HCT116 (cell line): Measurements from ENCODE around the gene HAND1. TPM values are rescaled to one million over a fixed set of nuclear protein-coding genes. Genes with fewer than 3 reads are reported as not detected.

Experiments used
- ATAC-seq: fragments of 200-7000 bp; cut with Tn5 transposase; 2 replicates; pipeline ENCODE4 v1.9.1; 2020; ENCODE audit warnings: mild to moderate bottlenecking, moderate library complexity
- BruUV-seq: library from RNA; stranded (reverse); fragments of 400-500 nt; replicated peaks from 2 replicates; lab custom pipeline; 2021; lab: Mats Ljungman, UMichigan
- CTCF ChIA-PET: fragments of 300-600 bp; sonication (Branson Sonifier 250); formaldehyde crosslinking; loops from one replicate; lab custom pipeline; 2021; ENCODE audit warnings: antibody characterized with exemption; lab: Charles Lee
- POLR2A ChIA-PET: fragments of 300-600, 350-600 bp; sonication (Branson Sonifier 250); formaldehyde crosslinking; loops from one replicate; lab custom pipeline; 2021; ENCODE audit warnings: antibody characterized with exemption; lab: Charles Lee
- RAD21 ChIA-PET, 2 experiments: fragments of 300-600 bp; sonication (Branson Sonifier 250); formaldehyde crosslinking; loops; one replicate each; lab custom pipeline; 2023; ENCODE audit warnings: low total read pairs in 2 of 2; ENCODE audit not compliant: uncharacterized antibody in 2 of 2, unreplicated experiment in 2 of 2, low non-redundant PET in 1 of 2; lab: Charles Lee
- DNase-seq: peaks from one replicate; pipeline ENCODE4 v3.0.0-alpha.2; 2010; ENCODE audit warnings: low read depth, low spot score
- H2AFZ ChIP-seq: fragments of 200-600 bp; shearing (Covaris generic), sonication (generic); 2 replicates; pipeline ENCODE4 v1.6.1; 2017; ENCODE audit warnings: low read depth, mixed run types, mixed read lengths, antibody characterized with exemption, low read length; ENCODE audit not compliant: poor library complexity, severe bottlenecking
- H3K27ac ChIP-seq: 2 replicates; pipeline ENCODE4 v1.5.1; 2012; ENCODE audit warnings: low read depth, low read length
- H3K27me3 ChIP-seq: fragments of 200-600 bp; sonication (generic); 2 replicates; pipeline ENCODE4 v1.6.1; 2016; ENCODE audit warnings: mixed run types, low read length, mixed read lengths; ENCODE audit not compliant: insufficient read depth
- H3K36me3 ChIP-seq, 2 experiments: fragments of 200-500 bp in 1 of 2; fragments of 200-600 bp in 1 of 2; sonication (Bioruptor generic) in 1 of 2; sonication (generic) in 1 of 2; 2 replicates each; pipeline versions ENCODE4 v1.5.1 to v1.6.1; 2014 to 2016; ENCODE audit warnings: low read length in 2 of 2, inconsistent platforms in 1 of 2, mixed read lengths in 1 of 2, mixed run types in 1 of 2; ENCODE audit not compliant: insufficient read depth in 2 of 2, control insufficient read depth in 1 of 2
- H3K4me1 ChIP-seq, 2 experiments: fragments of 200-600 bp in 1 of 2; sonication (generic) in 1 of 2; 2 replicates each; pipeline versions ENCODE4 v1.5.1 to v1.6.1; 2012 to 2017; ENCODE audit warnings: low read length in 2 of 2, inconsistent platforms in 1 of 2, mild to moderate bottlenecking in 1 of 2, mixed read lengths in 1 of 2, mixed run types in 1 of 2, moderate library complexity in 1 of 2; ENCODE audit not compliant: insufficient read depth in 2 of 2, control insufficient read depth in 1 of 2
- H3K4me2 ChIP-seq: fragments of 200-600 bp; sonication (generic); 2 replicates; pipeline ENCODE4 v1.6.1; 2017; ENCODE audit warnings: mixed run types, low read length, mixed read lengths
- H3K4me3 ChIP-seq, 2 experiments: fragments of 200-600 bp in 1 of 2; sonication (generic) in 1 of 2; replicated peaks in 1 of 2; 2 replicates each; pipeline ENCODE4 v1.5.1; 2011 to 2016; ENCODE audit warnings: low read length in 2 of 2, control low read depth in 1 of 2, low read depth in 1 of 2, mild to moderate bottlenecking in 1 of 2, mixed read lengths in 1 of 2, mixed run types in 1 of 2
- H3K79me2 ChIP-seq: fragments of 200-600 bp; sonication (generic); 2 replicates; pipeline ENCODE4 v1.6.1; 2017; ENCODE audit warnings: mild to moderate bottlenecking, mixed run types, low read length, moderate library complexity, mixed read lengths; ENCODE audit not compliant: insufficient read depth
- H3K9ac ChIP-seq: fragments of 200-600 bp; sonication (generic); 2 replicates; pipeline ENCODE4 v1.6.1; 2016; ENCODE audit warnings: low read length, mixed read lengths
- H3K9me2 ChIP-seq: fragments of 200-600 bp; sonication (generic), shearing (Covaris generic); 2 replicates; pipeline ENCODE4 v1.6.1; 2017; ENCODE audit warnings: mixed run types, mild to moderate bottlenecking, moderate library complexity; ENCODE audit not compliant: insufficient read depth
- H3K9me3 ChIP-seq, 2 experiments: fragments of 200-500 bp in 1 of 2; fragments of 200-600 bp in 1 of 2; sonication (Bioruptor generic) in 1 of 2; sonication (generic) in 1 of 2; 2 replicates each; pipeline ENCODE4 v1.6.1; 2014 to 2017; ENCODE audit warnings: low read length in 2 of 2, mixed read lengths in 2 of 2, inconsistent platforms in 1 of 2, low read depth in 1 of 2, mild to moderate bottlenecking in 1 of 2, mixed run types in 1 of 2, moderate library complexity in 1 of 2; ENCODE audit not compliant: control insufficient read depth in 1 of 2, insufficient read depth in 1 of 2
- H4K20me1 ChIP-seq: fragments of 200-600 bp; sonication (generic), shearing (Covaris generic); 2 replicates; pipeline ENCODE4 v1.6.1; 2017; ENCODE audit warnings: mixed run types, mild to moderate bottlenecking, moderate library complexity; ENCODE audit not compliant: insufficient read depth
- ATF3 ChIP-seq: IDR thresholded peaks from 2 replicates; pipeline ENCODE4 v1.6.1; 2012
- CBX3 ChIP-seq: IDR thresholded peaks from 2 replicates; pipeline ENCODE4 v1.6.1; 2012; ENCODE audit warnings: low read depth
- CEBPB ChIP-seq: IDR thresholded peaks from 2 replicates; pipeline ENCODE4 v1.6.1; 2012; ENCODE audit warnings: low read depth
- CTCF ChIP-seq, 3 experiments: fragments of 200-600 bp in 1 of 3; sonication (generic) in 1 of 3; IDR thresholded peaks in 2 of 3; conservative IDR thresholded peaks in 1 of 3; 2 replicates each; pipeline ENCODE4 v1.5.1; 2012 to 2017; ENCODE audit warnings: low read depth in 2 of 3, low read length in 2 of 3, antibody characterized with exemption in 1 of 3, borderline replicate concordance in 1 of 3, control low read depth in 1 of 3, mild to moderate bottlenecking in 1 of 3, mixed read lengths in 1 of 3, mixed run types in 1 of 3, moderate library complexity in 1 of 3; ENCODE audit not compliant: insufficient read depth in 1 of 3
- ELF1 ChIP-seq: IDR thresholded peaks from 2 replicates; pipeline ENCODE4 v1.6.1; 2012; ENCODE audit warnings: low read depth, borderline replicate concordance
- MAX ChIP-seq: IDR thresholded peaks from 2 replicates; pipeline ENCODE4 v1.6.1; 2012
- REST ChIP-seq: IDR thresholded peaks from 2 replicates; pipeline ENCODE4 v1.6.1; 2012; ENCODE audit warnings: low read depth
- TCF7L2 ChIP-seq: IDR thresholded peaks from 2 replicates; pipeline ENCODE4 v1.7.0; 2011; ENCODE audit warnings: borderline replicate concordance, inconsistent platforms; ENCODE audit not compliant: insufficient read depth, insufficient read length; ENCODE audit errors: extremely low read depth
- ZBTB33 ChIP-seq: IDR thresholded peaks from 2 replicates; pipeline ENCODE4 v1.6.1; 2011; ENCODE audit warnings: mild to moderate bottlenecking, low read length, moderate library complexity; ENCODE audit not compliant: insufficient replicate concordance; ENCODE audit errors: extremely low read depth
- ZNF274 ChIP-seq: fragments of 200-500 bp; sonication (Bioruptor generic); IDR thresholded peaks from 2 replicates; pipeline ENCODE4 v1.6.1; 2014; ENCODE audit warnings: mild to moderate bottlenecking, low read depth, low read length, inconsistent platforms
- intact Hi-C: fragments of 100-400 bp; cut with micrococcal nuclease; formaldehyde crosslinking; loops from 2 replicates; pipeline ENCODE4 v1.10.0; 2022
- total RNA-seq: library from RNA; stranded (reverse); gene quantifications from one replicate; pipeline ENCODE4 v1.2.1, GENCODE V29; 2021; ENCODE audit not compliant: unreplicated experiment

Gene HAND1
- total RNA-seq, 1 experiment from 2014 or later: not detected

- ChIA-PET CTCF (no interaction called here), RAD21 (no interaction called here), POLR2A (no interaction called here)
- Histone ChIP-seq H3K9ac (no peak overlapping the region), H3K36me3 (no peaks in the 10 kb centered on the region), H3K4me1 (no peaks in the 10 kb centered on the region), H3K79me2 (no peaks in the 10 kb centered on the region), H4K20me1 (no peaks in the 10 kb centered on the region), H3K27ac (no peak overlapping the region), H3K9me3 (no peaks in the 10 kb centered on the region), H2AFZ (no peak overlapping the region), H3K4me3 (no peak overlapping the region), H3K9me2 (no peaks in the 10 kb centered on the region), H3K4me2 (no peak overlapping the region), H3K27me3 (no peaks in the 10 kb centered on the region)
- ATAC-seq: no peak
- BruUV-seq: no TSS peak
- DNase-seq: no peak
- TF ChIP-seq CEBPB: no peak
- TF ChIP-seq ELF1: no peak
- TF ChIP-seq ATF3: no peak
- TF ChIP-seq CBX3: no peak
- no peak for TF ChIP-seq ZNF274
- TF ChIP-seq TCF7L2: no peak
- intact Hi-C loops: no loop called here
Measured at GRCh38 chr5:154513669-154514084, 35.6 kb upstream of the HAND1 start.

- ChIA-PET RAD21 (no interaction called here), POLR2A (interaction anchor here (1.3 kb wide), 1 partner anchor 9 kb away, joined by 4 read pairs; no protein-coding TSS in a partner anchor), CTCF (interaction anchor here (3.1 kb wide), 1 partner anchor 9 kb away, joined by 24 read pairs; no protein-coding TSS in a partner anchor)
- no TSS peak for BruUV-seq
- Histone ChIP-seq H3K27ac (no peak overlapping the region), H3K4me3 (no peak overlapping the region), H4K20me1 (no peaks in the 10 kb centered on the region), H3K4me2 (no peak overlapping the region), H3K36me3 (no peaks in the 10 kb centered on the region), H3K4me1 (no peaks in the 10 kb centered on the region), H3K79me2 (no peaks in the 10 kb centered on the region), H3K9ac (no peak overlapping the region), H2AFZ (no peak overlapping the region), H3K9me3 (no peaks in the 10 kb centered on the region), H3K27me3 (no peaks in the 10 kb centered on the region), H3K9me2 (no peaks in the 10 kb centered on the region)
- DNase-seq: no peak
- no peak for ATAC-seq
- intact Hi-C loops: no loop called here
- TF ChIP-seq ELF1 (no peak), REST (no peak), ZBTB33 (no peak), CTCF (IDR thresholded peaks at IDR 0.05 in 2 of 3, conservative IDR thresholded peaks at IDR 0.05 in 1 of 3; ENCODE audit: borderline replicate concordance in 1 of 3, insufficient read depth in 1 of 3, low read depth in 2 of 3, low read length in 2 of 3) (no peak), CEBPB (no peak), MAX (no peak), CBX3 (no peak), ZNF274 (no peak)
Measured at GRCh38 chr5:154511984-154512383, 34.0 kb upstream of the HAND1 start.
